Bronchial epithelial cell (primary cell): ENCODE measurements around the gene ARID5B. TPM values are rescaled to one million over a fixed set of nuclear protein-coding genes. Genes with fewer than 3 reads are reported as not detected.

Experiments used
- DNase-seq: peaks from one replicate; pipeline ENCODE4 v3.0.0-alpha.2; 2010; ENCODE audit warnings: low read depth
- FAIRE-seq: peaks from 2 replicates; lab custom pipeline; 2011; peaks lifted over from hg19 to GRCh38; lab: Jason Lieb, UNC
- H3K27me3 ChIP-seq: 2 replicates; pipeline ENCODE4 v1.5.1; 2011; ENCODE audit warnings: low read length; ENCODE audit not compliant: control insufficient read depth, insufficient read depth
- H3K36me3 ChIP-seq: 2 replicates; pipeline ENCODE4 v1.5.1; 2011; ENCODE audit warnings: low read length; ENCODE audit not compliant: control insufficient read depth, insufficient read depth
- H3K4me3 ChIP-seq: 2 replicates; pipeline ENCODE4 v1.5.1; 2011; ENCODE audit warnings: mild to moderate bottlenecking, low read depth, low read length, control low read depth
- total RNA-seq: library from RNA; depleted of rRNA; stranded (reverse); fragments of >200 nt; gene quantifications from 2 replicates; pipeline ENCODE4 v1.2.1, GENCODE V29; 2014
- TF ChIP-seq, protein P1 (sequence below): IDR thresholded peaks from 2 replicates; pipeline ENCODE4 v1.5.1; 2011; ENCODE audit warnings: mild to moderate bottlenecking, moderate library complexity, low read length, control low read depth, inconsistent platforms; ENCODE audit not compliant: insufficient read depth, severe bottlenecking

The ARID5B gene
- total RNA-seq, 1 donor from 2014 or later: 7.1 TPM

DNA sequence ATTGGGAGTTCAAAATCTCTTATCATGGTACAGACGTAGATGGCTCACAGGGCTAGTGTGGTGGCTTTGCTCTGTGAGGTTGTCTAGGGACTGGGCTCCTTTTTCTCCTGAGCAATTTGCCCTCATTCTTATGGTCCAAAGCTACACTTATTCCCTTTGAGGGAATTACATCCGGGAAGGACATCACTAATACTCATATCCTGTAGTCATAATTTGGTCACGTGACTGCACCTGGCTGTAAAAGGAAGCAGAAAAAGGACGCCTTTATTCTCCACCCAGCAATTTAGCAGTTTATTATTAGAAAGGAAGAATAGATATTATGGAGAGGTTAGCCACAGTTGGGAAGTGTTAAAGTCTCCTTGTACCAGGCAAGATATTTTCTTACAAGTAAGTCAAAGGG lies 28.1 kb downstream of the ARID5B start:
- Histone ChIP-seq H3K4me3 (no peak overlapping the region), H3K36me3 (no peaks in the 10 kb centered on the region), H3K27me3 (no peaks in the 10 kb centered on the region)
- DNase-seq (no peak), FAIRE-seq (no peak)
- TF ChIP-seq, protein P1, sequence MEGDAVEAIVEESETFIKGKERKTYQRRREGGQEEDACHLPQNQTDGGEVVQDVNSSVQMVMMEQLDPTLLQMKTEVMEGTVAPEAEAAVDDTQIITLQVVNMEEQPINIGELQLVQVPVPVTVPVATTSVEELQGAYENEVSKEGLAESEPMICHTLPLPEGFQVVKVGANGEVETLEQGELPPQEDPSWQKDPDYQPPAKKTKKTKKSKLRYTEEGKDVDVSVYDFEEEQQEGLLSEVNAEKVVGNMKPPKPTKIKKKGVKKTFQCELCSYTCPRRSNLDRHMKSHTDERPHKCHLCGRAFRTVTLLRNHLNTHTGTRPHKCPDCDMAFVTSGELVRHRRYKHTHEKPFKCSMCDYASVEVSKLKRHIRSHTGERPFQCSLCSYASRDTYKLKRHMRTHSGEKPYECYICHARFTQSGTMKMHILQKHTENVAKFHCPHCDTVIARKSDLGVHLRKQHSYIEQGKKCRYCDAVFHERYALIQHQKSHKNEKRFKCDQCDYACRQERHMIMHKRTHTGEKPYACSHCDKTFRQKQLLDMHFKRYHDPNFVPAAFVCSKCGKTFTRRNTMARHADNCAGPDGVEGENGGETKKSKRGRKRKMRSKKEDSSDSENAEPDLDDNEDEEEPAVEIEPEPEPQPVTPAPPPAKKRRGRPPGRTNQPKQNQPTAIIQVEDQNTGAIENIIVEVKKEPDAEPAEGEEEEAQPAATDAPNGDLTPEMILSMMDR: no peak

DNA sequence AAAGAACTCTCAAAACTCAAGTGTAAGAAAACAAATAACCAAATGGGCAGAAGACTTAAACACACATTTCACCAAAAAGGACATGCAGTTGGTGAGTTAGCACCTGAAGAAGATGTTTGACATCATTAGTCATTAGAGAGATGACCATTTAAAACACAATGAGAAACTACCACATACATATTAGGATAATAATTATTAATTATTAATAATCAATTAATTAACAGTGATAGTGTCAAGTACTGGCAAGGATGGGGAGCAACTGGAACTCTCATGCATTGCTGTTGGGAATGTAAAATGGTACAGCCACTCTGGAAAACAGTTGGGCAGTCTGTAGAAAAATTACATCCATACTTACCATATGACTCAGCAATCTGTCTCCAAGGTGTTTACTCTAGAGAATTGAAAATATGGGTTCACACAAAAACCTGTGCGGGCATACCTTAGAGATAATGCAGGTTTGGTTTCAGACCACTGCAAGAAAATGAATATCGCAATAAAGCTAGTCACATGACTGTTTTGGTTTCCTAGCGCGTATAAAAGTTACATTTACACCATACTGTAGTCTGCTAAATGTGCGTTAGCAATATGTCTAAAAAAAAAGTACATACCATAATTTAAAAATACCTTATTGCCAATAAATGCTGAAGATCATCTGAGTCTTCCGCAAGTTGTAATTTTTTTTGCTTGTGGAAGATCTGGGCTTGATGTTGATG lies 30.3 kb downstream of the ARID5B start:
- FAIRE-seq (no peak), DNase-seq (peak; percentile 80)
- Histone ChIP-seq H3K4me3 (no peak overlapping the region), H3K27me3 (no peaks in the 10 kb centered on the region), H3K36me3 (no peaks in the 10 kb centered on the region)
- TF ChIP-seq, protein P1: no peak

DNA sequence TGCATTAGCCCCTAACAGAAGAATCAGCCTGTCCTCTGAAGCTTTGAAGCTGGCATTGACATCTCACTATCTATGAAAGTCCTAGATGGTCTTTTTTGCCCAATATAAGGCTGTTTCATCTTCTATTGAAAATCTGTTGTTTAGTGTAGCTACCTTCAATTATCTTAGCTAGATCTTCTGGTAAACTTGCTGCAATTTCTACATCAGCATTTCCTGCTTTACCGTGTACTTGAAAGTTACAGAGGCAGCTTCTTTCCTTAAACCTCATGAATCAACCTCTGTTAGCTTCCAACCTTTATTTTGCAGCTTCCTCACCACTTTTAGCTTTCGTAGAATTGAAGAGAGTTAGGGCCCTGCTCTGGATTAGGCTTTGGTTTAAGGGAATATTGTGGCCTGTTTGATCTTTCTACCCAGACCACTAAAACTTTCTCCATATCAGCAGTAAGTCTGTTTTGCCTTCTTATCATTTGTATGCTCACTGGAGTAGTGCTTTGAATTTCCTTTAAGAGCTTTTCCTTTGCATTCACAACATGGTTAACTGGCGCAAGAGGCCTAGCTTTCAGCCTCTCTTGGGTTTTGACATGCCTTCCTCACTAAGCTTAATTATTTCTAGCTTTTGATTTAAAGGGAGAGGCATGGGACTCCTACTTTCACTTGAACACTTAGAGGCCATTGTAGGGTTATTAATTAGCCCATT lies 32.5 kb downstream of the ARID5B start:
- TF ChIP-seq, protein P1: no peak
- Histone ChIP-seq H3K27me3 (no peaks in the 10 kb centered on the region), H3K4me3 (no peak overlapping the region), H3K36me3 (no peaks in the 10 kb centered on the region)
- FAIRE-seq (no peak), DNase-seq (no peak)

DNA sequence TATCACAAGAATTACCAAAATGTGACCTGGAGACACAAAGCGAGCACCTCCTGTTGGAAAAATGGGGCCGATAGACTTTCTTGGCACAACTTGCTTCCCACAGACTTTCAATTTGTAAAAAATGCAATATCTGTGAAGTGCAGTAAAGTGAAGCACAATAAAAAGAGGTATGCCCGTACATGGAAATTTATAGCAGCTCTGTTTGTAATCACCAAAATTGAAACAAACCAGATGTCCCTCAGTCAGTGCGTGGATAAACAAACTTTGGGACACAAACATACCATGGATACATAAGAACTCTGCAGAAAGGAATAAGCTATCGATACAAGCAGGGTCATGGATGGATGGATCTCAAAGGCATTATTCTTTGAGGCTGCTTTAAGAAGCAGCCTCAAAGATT lies 33.6 kb downstream of the ARID5B start:
- H3K36me3 ChIP-seq: no peaks in the 10 kb centered on the region
- no peak overlapping the region for H3K4me3 ChIP-seq
- no peaks in the 10 kb centered on the region for H3K27me3 ChIP-seq
- FAIRE-seq (no peak), DNase-seq (no peak)
- TF ChIP-seq, protein P1: no peak

DNA sequence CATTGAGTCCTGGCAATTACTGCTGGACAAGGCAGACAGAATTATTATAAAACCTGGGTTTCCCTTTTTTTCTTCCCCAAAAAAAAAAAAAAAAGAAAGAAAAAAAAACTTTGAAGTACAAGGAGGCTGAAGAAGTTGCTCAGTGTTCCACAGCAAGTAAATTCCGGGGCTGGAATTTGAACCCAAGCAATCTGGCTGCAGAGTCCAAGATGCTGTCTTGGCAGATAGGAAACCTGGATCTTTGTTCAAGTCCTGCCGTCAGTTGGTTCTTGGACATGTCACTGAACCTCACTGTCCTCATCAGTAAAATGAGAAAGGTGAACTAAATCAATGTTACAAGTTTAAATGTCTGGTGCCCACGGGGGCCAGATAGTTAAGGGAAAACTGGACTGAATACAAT lies 35.3 kb downstream of the ARID5B start:
- H3K27me3 ChIP-seq: no peaks in the 10 kb centered on the region
- TF ChIP-seq, protein P1: no peak
- no peak overlapping the region for H3K4me3 ChIP-seq
- no peak for DNase-seq
- FAIRE-seq: no peak
- H3K36me3 ChIP-seq: peaks cover 3% of the 10 kb centered on the region
